A549 treated with dexamethasone at 1 μM for 4 hours (cell line): ENCODE results near the gene ZFAND5. TPM values are rescaled to one million over a fixed set of nuclear protein-coding genes. Genes with fewer than 3 reads are reported as not detected.

Experiments
- total RNA-seq: library from RNA; stranded (reverse); fragments of 200-300 nt; extraction: Qiagen RNA extraction; gene quantifications from 5 replicates; pipeline ENCODE4 v1.2.3, GENCODE V29; 2022

The ZFAND5 gene, protein sequence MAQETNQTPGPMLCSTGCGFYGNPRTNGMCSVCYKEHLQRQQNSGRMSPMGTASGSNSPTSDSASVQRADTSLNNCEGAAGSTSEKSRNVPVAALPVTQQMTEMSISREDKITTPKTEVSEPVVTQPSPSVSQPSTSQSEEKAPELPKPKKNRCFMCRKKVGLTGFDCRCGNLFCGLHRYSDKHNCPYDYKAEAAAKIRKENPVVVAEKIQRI
- 235 to 335 TPM (median 323 TPM) in 5 replicates for total RNA-seq

DNA sequence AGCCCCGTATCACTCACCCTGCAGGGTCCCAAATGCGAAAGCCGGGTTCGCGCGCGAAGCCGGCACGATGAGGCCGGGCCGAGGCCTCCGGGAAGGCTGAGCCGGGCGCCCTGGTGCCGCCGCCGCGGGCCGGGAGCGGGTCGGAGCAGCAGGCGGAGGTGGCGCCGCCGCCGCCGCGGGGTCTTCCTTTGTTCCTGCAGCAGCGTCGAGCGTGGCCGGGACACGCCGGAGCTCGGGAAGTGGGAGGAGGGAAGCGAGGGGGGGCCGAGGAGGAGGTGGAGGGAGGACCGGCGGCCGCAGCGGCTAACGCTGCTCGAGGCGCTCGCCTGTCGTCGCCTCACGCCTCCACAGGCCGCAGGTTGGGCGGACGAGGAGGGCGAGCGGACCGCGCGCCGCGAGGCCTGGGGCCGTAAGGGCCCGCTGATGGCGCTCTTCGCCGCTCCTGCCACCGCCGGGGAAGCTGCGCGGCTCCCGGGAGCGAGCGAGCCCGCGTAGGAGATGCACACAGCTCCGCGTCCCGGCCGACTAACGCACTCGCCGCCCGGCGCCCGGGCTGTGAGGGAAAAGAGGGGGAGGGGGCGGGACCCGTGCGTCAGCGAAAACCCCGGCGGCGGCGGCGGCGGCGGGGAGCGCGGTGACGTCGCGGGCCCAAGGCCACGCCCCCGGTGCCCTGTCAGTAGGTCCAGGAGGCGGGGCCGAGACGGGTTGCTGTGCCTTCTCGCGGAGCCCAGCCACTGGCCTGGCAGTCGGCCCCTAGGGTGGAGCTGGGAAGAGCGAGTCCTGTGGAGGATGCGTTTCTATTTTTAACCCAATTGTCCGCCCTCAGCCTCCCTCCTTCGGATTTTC, at the start of gene ZFAND5:
Gene ZFAND5, minus strand, starts transcription at position 530 of the 846 bp plus-strand sequence. CDS start 4,430 bp downstream, outside the sequence.

Other genes starting within 250 kb of the ZFAND5 start
- gene GDA, start 215.8 kb downstream of the ZFAND5 start, total RNA-seq, result 0.69 to 1.4 TPM (median 1.0 TPM) in 5 replicates
- 0.07 to 0.17 TPM (median 0.12 TPM) in 4 of 5 replicates, not detected in the other for gene TMC1, start 156.4 kb upstream of the ZFAND5 start, total RNA-seq